Subcutaneous abdominal adipose tissue (tissue), 5 donors: ENCODE measurements around the gene FOXK1.

Experiments
- H3K27ac ChIP-seq: one replicate; pipeline ENCODE4 v1.7.0; 2013; ENCODE audit warnings: low read depth, mild to moderate bottlenecking, inconsistent platforms, low read length, moderate library complexity
- H3K27me3 ChIP-seq, 5 donors: one replicate each; pipeline ENCODE4 v1.7.0; 2013; ENCODE audit warnings: low read length in 5 of 5, inconsistent platforms in 1 of 5; ENCODE audit not compliant: control insufficient read depth in 5 of 5, insufficient read depth in 4 of 5
- H3K36me3 ChIP-seq, 5 donors: one replicate each; pipeline ENCODE4 v1.7.0; 2013; ENCODE audit warnings: low read length in 5 of 5; ENCODE audit not compliant: control insufficient read depth in 5 of 5, insufficient read depth in 5 of 5
- H3K4me1 ChIP-seq, 5 donors: one replicate each; pipeline ENCODE4 v1.7.0; 2013; ENCODE audit warnings: low read length in 5 of 5, mild to moderate bottlenecking in 3 of 5, moderate library complexity in 1 of 5; ENCODE audit not compliant: control insufficient read depth in 5 of 5, insufficient read depth in 5 of 5
- H3K4me3 ChIP-seq, 5 donors: one replicate each; pipeline ENCODE4 v1.7.0; 2013; ENCODE audit warnings: low read length in 5 of 5, low read depth in 1 of 5
- H3K9ac ChIP-seq, 5 donors: one replicate each; pipeline ENCODE4 v1.7.0; 2013; ENCODE audit warnings: low read length in 5 of 5, mild to moderate bottlenecking in 4 of 5, moderate library complexity in 3 of 5
- H3K9me3 ChIP-seq, 5 donors: one replicate each; pipeline ENCODE4 v1.7.0; 2013; ENCODE audit warnings: low read length in 5 of 5; ENCODE audit not compliant: control insufficient read depth in 5 of 5
- donor health status: healthy.
- donor health status: healthy.
- donor health status: healthy.
- donor health status: healthy.
- donor health status: healthy.

FOXK1 gene

GRCh38 chr7:4814433-4814832 lies 132.3 kb downstream of the FOXK1 start:
- Histone ChIP-seq H3K4me1 (peaks cover 0 to 4% (median 2%) of the 10 kb centered on the region in 5 donors), H3K9me3 (peaks cover 0 to 4% (median 0%) of the 10 kb centered on the region in 5 donors), H3K4me3 (no peak overlapping the region), H3K27me3 (peaks cover 0 to 3% (median 0%) of the 10 kb centered on the region in 5 donors), H3K36me3 (peaks cover 0 to 8% (median 0%) of the 10 kb centered on the region in 5 donors), H3K9ac (no peak overlapping the region), H3K27ac (no peak overlapping the region)

- no peak overlapping the region for H3K27ac ChIP-seq
- H3K9ac ChIP-seq, result no peak overlapping the region
- peaks cover 0 to 4% (median 0%) of the 10 kb centered on the region in 5 donors for H3K9me3 ChIP-seq
- peaks cover 0 to 8% (median 0%) of the 10 kb centered on the region in 5 donors for H3K36me3 ChIP-seq
- peaks cover 0 to 11% (median 5%) of the 10 kb centered on the region in 5 donors for H3K4me1 ChIP-seq
- H3K27me3 ChIP-seq, result peaks cover 0 to 7% (median 4%) of the 10 kb centered on the region in 5 donors
- H3K4me3 ChIP-seq, result no peak overlapping the region
These were observed 133.0 kb downstream of the FOXK1 start for GRCh38 chr7:4815121-4815520.

- H3K4me3 ChIP-seq, result no peak overlapping the region
- peaks cover 0 to 4% (median 0%) of the 10 kb centered on the region in 5 donors for H3K36me3 ChIP-seq
- no peak overlapping the region for H3K27ac ChIP-seq
- peaks cover 0 to 4% (median 0%) of the 10 kb centered on the region in 5 donors for H3K9me3 ChIP-seq
- peaks cover 0 to 18% (median 10%) of the 10 kb centered on the region in 5 donors for H3K4me1 ChIP-seq
- no peak overlapping the region for H3K9ac ChIP-seq
- H3K27me3 ChIP-seq, result peaks cover 0 to 10% (median 8%) of the 10 kb centered on the region in 5 donors
These were observed 133.7 kb downstream of the FOXK1 start for GRCh38 chr7:4815609-4816418.

- Histone ChIP-seq H3K36me3 (peaks cover 0 to 4% (median 0%) of the 10 kb centered on the region in 5 donors), H3K9me3 (peaks cover 0 to 4% (median 0%) of the 10 kb centered on the region in 5 donors), H3K27ac (no peak overlapping the region), H3K4me1 (peaks cover 0 to 18% (median 12%) of the 10 kb centered on the region in 5 donors), H3K27me3 (peaks cover 0 to 13% (median 8%) of the 10 kb centered on the region in 5 donors), H3K9ac (no peak overlapping the region), H3K4me3 (no peak overlapping the region)
These were observed 134.5 kb downstream of the FOXK1 start for GRCh38 chr7:4816419-4817080.

DNA sequence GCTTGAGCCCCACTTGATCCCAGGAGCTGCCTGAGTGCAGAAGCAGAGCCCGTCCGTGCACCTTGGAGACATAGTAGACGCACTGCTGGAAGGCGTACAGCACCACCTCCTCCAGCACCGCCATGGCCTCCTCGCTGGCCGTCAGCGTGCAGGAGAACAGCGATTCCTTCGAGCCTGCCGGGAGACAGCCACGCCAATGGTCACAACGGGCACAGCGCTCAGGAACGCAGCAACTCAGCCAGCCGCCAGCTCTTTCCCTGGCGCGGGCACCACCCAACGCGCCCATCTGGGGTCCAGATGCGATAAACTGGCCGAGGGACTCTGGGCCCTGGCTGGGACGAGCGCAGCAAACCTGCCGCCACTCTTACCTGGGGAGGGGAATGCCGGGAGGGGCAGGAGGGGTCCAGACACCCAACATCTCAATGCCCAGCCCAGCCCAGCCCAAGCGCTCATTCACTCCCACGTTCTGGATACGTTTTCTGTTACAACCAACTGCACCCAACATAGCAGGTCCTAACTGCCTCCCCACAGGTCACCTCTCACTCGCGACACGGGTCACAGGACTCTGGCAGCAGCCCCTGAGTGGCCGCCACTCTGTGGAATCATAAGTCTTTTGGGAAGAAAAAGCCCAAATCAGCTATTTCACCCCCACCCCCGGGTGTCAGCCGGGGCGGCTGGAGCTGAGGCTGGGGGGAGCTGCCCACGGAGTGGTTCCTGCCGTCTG lies 135.2 kb downstream of the FOXK1 start:
- Histone ChIP-seq H3K9me3 (peaks cover 0 to 4% (median 0%) of the 10 kb centered on the region in 5 donors), H3K27ac (no peak overlapping the region), H3K27me3 (peaks cover 0 to 13% (median 8%) of the 10 kb centered on the region in 5 donors), H3K9ac (no peak overlapping the region), H3K4me3 (no peak overlapping the region), H3K36me3 (peaks cover 0 to 4% (median 0%) of the 10 kb centered on the region in 5 donors), H3K4me1 (peaks cover 0 to 18% (median 12%) of the 10 kb centered on the region in 5 donors)

- no peak overlapping the region for H3K4me3 ChIP-seq
- H3K27me3 ChIP-seq, result peaks cover 0 to 13% (median 8%) of the 10 kb centered on the region in 5 donors
- H3K9me3 ChIP-seq, result no peaks in the 10 kb centered on the region
- peaks cover 0 to 4% (median 0%) of the 10 kb centered on the region in 5 donors for H3K36me3 ChIP-seq
- no peak overlapping the region for H3K27ac ChIP-seq
- H3K4me1 ChIP-seq, result peaks cover 0 to 20% (median 12%) of the 10 kb centered on the region in 5 donors
- no peak overlapping the region for H3K9ac ChIP-seq
These were observed 136.1 kb downstream of the FOXK1 start for GRCh38 chr7:4818000-4818794.

- Histone ChIP-seq H3K4me1 (peaks cover 0 to 23% (median 12%) of the 10 kb centered on the region in 5 donors), H3K9ac (peak overlapping the region in 1 of 5 donors; percentile 35), H3K9me3 (no peaks in the 10 kb centered on the region), H3K27ac (no peak overlapping the region), H3K27me3 (peaks cover 0 to 13% (median 8%) of the 10 kb centered on the region in 5 donors), H3K4me3 (peak overlapping the region in 1 of 5 donors; percentile 24), H3K36me3 (peaks cover 0 to 4% (median 0%) of the 10 kb centered on the region in 5 donors)
These were observed 137.7 kb downstream of the FOXK1 start for GRCh38 chr7:4819560-4820404.

DNA sequence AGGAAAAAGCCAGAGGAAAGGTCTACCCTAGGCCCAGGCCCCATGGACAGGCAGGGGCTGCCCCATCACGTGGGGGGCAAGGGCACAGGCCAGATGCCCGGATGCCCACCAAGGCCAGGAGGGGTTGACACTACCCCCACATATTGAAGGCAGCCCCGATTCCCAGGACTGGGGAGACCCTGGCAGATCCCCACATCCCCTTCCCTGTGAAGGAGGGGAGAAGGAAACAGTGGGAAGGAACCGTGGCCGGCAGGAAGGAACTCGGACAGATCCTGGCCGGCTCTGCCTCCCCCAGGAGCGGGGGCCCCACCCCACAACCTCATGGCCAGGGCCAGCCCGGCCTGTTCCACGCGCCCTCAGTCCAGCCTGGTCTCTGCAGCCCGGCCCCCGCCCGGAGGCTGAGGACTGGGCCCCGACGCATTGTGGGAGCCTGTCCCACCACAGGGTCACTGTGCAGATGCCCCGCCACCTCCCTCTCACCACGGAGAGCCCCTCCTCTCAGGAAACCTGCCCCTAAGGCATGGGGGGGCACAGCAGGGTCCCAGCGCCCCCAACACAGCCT lies 138.4 kb downstream of the FOXK1 start:
- H3K9me3 ChIP-seq, result no peaks in the 10 kb centered on the region
- H3K27ac ChIP-seq, result no peak overlapping the region
- H3K9ac ChIP-seq, result peak overlapping the region in 2 of 5 donors; percentile 23 to 35
- H3K36me3 ChIP-seq, result peaks cover 0 to 2% (median 0%) of the 10 kb centered on the region in 5 donors
- H3K4me3 ChIP-seq, result no peak overlapping the region
- peaks cover 0 to 23% (median 12%) of the 10 kb centered on the region in 5 donors for H3K4me1 ChIP-seq
- H3K27me3 ChIP-seq, result peaks cover 0 to 13% (median 8%) of the 10 kb centered on the region in 5 donors
